ENCODE results near the gene LCN2.

- TF ChIP-seq CTCF (conservative IDR thresholded peaks at IDR 0.05) = no peak
- TF ChIP-seq EZH2 (IDR thresholded peaks at IDR 0.05; ENCODE audit: low read depth) = no peak
These were observed 14.5 kb downstream of the LCN2 start for GRCh38 chr9:128163523-128164306.

Data from PC-9 (cell line).